AG10803 (cell line): ENCODE measurements around the gene NPSR1.
"Not testable (repeated sequence)": the region's sequence is repeated elsewhere in the genome, so short reads cannot be mapped to it uniquely, and the experiment has no call there.

Experiments used
- DNase-seq: peaks from one replicate; pipeline ENCODE4 v3.0.0; 2010; ENCODE audit warnings: low read depth
- H3K4me3 ChIP-seq: 2 replicates; pipeline ENCODE4 v1.5.1; 2011; ENCODE audit warnings: mild to moderate bottlenecking, low read length, control low read depth
- CTCF ChIP-seq: conservative IDR thresholded peaks from 2 replicates; pipeline ENCODE4 v1.5.1; 2011; ENCODE audit warnings: mild to moderate bottlenecking, low read length, control low read depth, inconsistent platforms

NPSR1 gene

GRCh38 chr7:34875481-34875880 is 217.5 kb downstream of the NPSR1 start:
- no peak for TF ChIP-seq CTCF
- DNase-seq: no peak
- H3K4me3 ChIP-seq: no peak overlapping the region

- not testable (repeated sequence) for DNase-seq, H3K4me3 ChIP-seq
These were observed 221.1 kb downstream of the NPSR1 start for GRCh38 chr7:34878944-34879735.

DNA sequence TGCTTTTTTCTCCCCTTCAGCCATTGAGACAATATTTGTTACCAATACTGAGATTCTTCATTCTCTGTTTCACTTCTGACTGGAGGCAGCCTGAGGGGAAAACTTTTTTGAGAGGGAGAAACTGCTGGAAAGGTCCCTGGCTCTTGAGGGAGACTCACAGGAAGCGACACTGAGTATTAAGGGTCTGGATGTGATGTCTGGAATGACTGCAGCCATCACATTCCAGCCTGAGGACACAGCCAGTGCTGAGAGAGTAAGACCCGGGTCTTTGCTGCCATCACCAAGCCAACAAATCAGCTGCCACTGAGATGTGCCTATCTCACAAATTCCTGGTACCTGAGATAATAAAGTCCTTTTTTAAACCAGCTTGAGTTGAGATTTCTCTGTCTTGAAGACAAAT is 221.9 kb downstream of the NPSR1 start:
- TF ChIP-seq CTCF: no peak
- no peak overlapping the region for H3K4me3 ChIP-seq
- DNase-seq: no peak

DNA sequence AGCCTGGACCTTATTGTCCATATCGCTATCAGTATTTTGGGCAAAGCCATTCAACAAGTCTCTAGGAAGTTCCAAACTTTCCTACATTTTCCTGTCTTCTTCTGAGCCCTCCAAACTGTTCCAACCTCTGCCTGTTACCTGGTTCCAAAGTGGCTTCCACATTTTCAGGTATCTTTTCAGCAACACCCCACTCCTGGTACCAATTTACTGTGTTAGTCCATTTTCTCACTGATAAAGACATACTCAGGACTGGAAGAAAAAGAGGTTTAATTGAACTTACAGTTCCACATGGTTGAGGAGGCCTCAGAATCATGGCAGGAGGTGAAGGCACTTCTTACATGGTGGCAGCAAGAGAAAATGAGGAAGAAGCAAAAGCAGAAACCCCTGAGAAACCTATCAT is 225.8 kb downstream of the NPSR1 start:
- not testable (repeated sequence) for DNase-seq, H3K4me3 ChIP-seq

- TF ChIP-seq CTCF: no peak
- H3K4me3 ChIP-seq: no peak overlapping the region
- DNase-seq: no peak
These were observed 228.8 kb downstream of the NPSR1 start for GRCh38 chr7:34886856-34887255.

DNA sequence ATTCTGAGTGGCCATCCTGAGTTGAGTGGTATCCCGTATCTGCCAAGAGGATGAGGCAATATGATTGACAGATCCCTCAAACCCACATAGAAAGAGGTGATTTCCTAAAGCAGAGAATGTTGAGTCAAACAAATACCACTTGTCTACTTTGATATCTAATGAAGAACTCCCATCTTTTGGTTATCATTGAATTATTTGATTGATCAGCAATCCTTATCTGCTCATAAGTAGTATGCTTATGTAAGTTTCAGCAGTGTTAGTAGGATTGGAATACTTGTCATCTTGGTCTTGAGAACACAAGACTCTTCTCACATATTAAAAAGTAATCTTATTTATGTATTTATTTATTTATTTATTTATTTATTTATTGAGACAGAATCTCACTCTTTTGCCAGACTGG is 231.9 kb downstream of the NPSR1 start:
- DNase-seq: no peak
- no peak for TF ChIP-seq CTCF
- H3K4me3 ChIP-seq: no peak overlapping the region

DNA sequence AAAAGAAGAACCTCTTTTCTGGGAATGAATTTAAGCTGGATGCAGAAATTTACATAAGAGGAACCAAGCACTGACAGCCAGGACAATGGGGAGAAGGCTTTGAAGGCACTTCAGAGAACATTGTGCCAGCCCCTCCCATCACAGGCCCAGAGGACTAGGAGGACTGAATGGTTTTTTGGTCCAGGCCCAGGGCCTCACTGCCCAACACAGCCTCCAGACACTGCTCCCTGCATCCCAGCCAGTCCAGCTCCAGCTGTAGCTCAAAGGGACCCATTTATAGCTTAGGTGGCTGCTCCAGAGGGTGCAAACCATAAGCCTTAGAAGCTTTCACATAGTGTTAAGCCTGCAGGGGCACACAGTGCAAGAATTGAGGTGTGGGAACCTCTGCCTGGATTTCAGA is 237.2 kb downstream of the NPSR1 start:
- no peak for TF ChIP-seq CTCF
- no peak for DNase-seq
- H3K4me3 ChIP-seq: no peak overlapping the region
